HG03280 (cell line): ENCODE measurements around the gene WIPF2.

Experiments used
- ATAC-seq: cut with Tn5 transposase; IDR thresholded peaks from one replicate; pipeline ENCODE4 v1.9.1; 2021; ENCODE audit warnings: mild to moderate bottlenecking, moderate library complexity; ENCODE audit not compliant: unreplicated experiment

The WIPF2 gene

DNA sequence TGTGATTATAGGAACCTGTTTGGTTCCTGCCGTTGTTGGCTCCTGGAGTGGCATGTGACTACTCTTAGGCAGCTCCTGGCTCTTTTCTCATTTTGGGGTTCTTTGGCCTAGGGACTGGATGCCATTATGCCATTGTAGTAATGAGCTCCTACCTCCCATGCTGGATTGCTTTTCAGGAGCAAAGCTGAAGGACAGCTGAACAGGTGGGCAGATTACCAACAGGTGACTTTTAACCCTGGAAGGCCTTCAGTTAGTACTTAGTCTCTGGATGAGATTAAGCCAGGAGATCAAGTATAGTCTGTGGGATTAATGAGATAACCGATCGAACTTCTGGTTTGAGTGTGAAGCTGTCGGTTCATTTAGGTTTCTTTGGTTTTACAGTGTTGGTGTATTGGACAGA, 25.2 kb downstream of the WIPF2 start:
- ATAC-seq: no peak

DNA sequence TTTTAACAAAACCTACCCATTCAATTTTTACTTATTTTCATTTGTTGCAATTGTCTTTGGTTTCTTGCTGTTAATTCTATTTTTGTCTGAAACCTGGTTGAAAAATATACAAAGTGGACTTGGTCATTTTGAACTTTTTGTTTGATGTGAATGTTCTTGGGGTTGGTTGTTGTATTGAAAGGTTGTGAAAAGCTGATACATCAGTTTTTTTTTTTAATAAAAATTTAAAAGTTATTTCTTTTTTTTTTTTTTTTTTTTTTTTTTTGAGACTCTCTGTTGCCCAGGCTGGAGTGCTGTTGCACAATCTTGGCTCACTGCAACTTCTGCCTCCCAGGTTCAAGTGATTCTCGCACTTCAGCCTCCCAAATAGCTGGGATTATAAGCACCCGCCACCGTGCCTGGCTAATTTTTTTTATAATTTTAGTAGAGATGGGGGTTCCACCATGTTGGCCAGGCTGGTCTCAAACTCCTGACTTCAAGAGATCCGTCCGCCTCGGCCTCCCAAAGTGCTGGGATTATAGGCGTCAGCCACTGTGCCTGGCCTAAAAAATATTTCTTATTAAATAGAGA, 28.9 kb downstream of the WIPF2 start:
- ATAC-seq: no peak

DNA sequence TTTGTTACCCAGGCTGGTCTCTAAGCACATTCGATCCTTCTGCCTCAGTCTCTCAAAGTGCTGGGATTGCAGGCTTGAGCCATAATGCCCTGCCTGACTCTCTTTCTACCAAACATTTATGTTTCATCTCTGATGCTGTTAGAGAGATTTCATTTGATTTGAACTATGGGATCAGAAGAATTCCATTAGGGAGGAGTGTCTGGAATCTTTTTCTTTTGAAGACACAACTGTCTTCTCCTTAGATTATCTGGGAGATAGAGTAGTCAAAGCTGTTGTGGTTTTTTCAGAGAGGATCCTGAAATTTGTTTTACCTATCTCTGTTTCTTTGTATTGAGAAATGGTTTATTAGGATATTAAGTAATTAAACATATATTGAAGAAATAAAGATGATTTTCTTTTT, 29.4 kb downstream of the WIPF2 start:
- ATAC-seq: no peak

DNA sequence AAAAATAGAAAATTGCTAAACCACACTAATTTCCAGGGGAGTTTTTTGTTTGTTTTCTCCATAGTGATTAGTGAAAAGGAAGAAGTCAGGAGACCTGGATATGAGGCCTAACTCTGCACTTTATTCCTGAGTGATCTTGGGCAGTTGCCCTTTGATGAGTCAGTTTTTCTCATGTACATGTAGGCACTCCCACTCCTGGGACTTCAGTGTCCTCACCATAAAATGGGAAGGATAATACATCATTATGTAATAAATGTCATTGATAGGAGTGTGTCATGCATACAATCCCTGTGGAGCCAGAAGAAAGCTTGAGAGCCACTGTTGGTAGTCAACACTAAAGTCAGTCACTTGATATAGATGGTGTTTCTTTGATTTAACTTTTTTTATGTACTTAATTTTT, 32.5 kb downstream of the WIPF2 start:
- ATAC-seq: no peak

DNA sequence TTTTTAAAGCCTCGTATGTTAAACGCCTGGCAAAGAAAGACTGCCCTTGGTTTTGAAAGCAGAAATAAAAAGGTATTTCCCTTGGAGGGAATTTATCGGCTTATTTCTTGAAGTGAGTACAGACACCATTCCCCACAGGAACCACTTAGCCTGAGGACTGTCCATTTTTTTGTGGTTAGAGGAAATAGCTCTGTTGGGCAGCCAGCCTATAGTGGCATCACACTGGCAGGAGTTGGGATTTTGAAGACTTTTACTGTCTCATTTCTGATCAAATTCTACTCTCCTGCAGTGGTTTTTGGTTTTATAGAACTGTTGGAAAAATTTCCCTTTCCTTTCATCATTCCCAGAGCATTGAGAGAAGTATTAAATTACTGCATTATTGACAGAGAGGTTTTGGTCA, 34.5 kb downstream of the WIPF2 start:
- ATAC-seq: no peak

DNA sequence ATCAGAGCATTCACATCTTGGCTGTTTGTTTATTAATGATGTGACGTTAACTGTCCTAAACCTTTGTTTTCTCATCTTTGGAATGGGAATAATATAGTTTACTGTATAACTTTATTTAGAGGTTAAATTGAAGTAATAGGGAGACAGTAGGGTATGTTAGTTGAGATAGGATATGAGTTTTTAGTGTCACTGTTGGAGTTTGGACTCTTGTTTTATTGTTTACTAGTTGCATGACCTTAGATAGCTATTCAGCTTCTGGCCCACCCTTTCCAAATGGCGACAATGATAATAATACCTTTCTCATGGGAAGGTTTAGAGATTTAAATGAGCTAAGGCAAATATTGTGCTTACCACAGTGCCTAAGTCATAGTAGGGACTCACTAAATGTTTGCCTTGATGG, 40.4 kb downstream of the WIPF2 start:
- no peak for ATAC-seq

DNA sequence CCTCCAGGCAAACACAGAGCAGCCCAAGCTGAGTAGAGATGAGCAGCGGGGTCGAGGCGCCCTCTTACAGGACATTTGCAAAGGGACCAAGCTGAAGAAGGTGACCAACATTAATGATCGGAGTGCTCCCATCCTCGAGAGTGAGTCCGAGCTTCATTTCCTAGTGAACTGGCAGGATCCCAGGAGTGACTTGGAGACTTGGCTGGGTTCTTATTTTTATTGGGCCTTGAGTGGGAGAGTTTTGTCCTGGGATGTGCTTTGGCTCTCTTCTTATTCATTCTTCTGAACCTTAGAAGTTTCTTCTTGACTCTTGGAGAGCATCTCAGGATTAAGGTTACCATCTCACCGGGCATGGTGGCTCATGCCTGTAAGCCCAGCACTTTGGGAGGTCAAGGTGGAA, 41.4 kb downstream of the WIPF2 start:
- no peak for ATAC-seq

DNA sequence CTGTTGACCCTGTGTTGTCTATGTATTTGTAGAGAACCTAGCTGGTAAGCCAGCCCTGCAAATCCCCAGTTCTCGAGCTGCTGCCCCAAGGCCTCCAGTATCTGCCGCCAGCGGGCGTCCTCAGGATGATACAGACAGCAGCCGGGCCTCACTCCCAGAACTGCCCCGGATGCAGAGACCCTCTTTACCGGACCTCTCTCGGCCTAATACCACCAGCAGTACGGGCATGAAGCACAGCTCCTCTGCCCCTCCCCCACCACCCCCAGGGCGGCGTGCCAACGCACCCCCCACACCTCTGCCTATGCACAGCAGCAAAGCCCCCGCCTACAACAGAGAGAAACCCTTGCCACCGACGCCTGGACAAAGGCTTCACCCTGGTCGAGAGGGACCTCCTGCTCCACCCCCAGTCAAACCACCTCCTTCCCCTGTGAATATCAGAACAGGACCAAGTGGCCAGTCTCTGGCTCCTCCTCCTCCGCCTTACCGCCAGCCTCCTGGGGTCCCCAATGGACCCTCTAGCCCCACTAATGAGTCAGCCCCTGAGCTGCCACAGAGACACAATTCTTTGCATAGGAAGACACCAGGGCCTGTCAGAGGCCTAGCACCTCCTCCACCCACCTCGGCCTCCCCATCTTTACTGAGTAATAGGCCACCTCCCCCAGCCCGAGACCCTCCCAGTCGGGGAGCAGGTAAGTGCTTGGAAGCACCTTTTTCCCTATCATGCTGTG, 45.5 kb downstream of the WIPF2 start:
- no peak for ATAC-seq

DNA sequence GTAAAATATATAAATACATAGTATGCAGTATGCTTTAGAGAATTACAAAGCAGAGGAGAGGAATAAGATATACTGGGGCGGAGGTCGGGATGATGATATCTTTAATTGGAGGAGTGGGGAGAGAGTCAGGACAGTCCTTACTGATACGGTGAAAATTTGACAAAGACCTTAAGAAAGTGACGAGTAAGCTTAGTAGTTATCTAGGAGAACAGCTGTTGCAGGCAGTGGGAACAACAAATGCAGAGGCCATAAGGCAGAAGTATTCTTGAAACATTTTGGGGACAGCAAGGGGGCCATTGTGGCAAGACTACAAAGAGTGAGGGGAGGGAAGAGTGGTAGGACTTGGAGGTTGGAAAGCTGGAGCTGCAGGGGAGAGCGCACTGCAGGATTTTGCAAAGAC, 46.2 kb downstream of the WIPF2 start:
- ATAC-seq: no peak

DNA sequence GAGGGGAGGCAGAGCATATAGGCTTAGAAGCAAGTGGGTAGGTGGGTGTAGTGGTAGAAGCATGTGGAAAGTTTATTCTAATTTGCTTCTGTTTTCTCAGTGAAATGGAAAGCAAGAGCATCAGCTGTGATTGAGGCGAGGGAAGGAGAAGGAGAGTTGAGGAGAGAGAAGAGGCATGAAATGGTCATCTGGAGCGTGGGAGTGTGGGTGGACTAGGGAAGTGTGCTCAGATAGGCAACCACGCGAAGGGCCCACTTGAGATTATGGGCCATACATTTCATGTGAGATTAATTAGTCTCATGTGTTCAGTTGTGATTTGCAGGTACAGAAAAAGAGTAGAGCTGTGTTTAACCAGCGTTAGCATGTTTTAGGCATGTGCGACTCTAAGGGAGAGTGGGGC, 47.8 kb downstream of the WIPF2 start:
- no peak for ATAC-seq

DNA sequence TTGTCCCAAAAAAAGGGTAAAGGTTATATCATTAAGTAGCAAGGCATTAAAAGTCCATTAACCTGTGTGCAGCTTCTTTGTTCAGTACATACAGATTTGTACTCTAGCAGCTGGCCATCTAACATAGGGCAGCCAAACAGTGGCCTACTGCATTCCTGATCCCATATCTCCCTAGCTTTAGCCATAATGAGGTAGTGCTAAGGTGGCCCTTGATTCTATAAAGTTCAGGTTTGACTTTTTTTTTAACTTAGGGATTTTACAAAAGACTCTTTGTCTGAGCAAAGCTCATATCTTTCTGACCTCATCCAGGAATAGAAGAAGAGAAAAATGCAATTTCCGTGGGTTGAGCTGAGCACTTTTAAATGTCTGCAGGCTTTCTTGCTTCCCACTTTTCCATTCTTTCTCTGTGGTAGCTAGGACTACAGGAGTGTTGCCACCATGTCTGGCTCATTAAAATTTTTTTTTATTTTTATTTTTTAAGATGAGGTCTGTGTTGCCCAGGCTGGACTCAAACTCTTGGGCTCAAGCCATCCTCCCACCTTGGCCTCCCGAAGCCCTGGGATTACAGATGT, 49.1 kb downstream of the WIPF2 start:
- no peak for ATAC-seq

DNA sequence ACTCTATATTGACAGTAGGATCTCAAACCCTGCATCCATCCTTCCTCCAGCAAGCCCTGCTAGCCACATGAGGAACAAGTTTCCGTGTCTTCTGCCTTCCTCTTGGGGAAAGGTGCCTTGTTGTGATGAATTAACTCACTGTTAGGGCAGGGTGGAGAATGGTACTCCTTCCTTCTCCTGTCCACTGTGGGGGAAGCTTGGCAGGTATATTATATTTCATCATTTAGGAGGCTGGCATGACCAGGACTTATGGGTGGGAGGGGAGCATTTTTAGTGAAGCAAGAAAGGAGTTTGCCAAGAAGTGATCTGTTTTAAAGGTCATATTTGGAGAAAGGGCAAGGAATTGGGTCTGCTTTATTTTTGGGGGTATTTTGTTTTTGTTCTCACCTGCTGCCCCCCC, 59.3 kb downstream of the WIPF2 start:
- ATAC-seq: no peak

DNA sequence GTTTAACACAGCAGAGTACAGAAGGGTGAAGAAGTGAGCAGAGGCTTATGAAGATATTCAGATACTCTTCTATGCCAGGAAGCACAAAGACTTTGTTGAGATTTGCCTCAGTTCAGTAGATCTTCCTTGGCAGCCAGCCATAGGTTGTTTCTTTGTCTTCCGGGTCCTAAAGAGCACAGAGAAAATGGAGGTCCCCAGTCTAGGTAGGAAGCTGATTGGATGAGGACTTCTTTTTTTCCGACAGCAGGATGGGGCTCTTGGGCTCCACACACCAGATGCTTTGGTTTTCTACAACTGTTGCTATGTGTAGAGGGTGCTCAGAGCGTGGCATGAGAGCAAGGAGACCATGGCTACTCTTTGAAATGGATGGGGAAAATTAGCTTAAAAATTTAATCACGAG, 60.3 kb downstream of the WIPF2 start:
- no peak for ATAC-seq

DNA sequence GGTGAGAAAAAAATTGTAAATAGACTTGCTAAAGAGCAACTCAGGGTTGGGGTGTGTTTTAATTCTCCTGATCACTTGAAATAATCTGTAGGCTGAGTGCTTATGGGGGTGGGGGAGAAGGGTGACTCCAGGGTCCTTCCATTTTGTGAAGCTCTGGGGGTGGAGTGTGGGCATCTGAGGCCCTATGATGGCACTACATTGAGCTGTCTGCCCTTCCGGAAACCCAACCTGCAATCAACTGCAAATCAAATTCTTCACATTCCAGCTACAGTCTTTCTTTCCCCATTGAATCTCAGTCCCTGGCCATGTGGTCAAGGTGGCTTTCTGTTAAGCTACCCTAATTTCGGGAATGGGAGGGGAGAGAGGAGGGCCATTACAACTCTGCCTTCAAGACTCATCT, 62.6 kb downstream of the WIPF2 start:
- ATAC-seq: no peak

DNA sequence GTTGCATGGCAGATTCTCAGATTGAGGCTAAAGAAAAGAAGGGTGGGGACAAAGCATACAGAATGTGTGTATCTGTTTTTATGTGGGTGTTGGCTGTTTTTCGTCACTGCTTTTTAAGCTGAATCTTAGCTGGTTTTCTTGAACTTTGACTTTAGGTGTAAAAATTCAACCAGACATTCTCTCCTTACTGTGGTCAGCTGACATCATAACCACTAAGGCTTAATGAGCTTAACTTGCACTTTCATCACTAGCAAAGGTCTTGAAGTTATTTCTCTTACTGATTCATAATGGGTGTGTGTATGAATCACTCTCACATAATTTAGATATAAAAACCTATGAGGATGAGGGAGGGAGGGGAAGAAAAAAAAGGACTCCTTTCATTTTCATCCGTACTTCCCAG, 64.6 kb downstream of the WIPF2 start:
- no peak for ATAC-seq

DNA sequence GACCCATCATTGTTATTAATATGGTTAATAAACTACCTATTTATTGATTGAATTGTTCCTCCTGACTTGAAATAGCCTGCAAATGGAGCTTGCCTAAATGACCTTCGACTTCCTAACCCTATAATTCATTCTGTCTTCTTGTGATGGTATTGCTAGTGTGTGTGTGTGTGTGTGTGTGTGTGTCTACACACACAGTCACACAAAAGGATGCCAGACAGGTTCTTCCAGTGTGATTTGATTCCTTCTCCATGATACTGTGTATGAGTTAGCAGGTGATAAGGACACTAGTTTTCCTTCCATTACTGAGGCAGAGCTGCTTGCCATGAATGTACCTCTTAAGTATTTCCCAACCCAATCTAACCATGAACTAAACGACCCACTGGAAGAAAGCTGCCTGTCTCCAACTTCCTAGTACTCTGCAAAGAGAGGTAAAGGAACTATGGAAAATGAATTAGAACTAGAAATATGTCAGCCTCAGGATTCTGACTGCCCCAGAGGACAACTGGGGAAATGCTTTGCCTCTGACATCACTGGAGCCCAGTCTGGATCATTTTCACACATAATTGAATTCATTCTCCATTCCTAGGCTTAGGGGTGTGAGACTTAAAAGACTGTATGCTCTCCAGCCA, 65.1 kb downstream of the WIPF2 start:
- no peak for ATAC-seq

DNA sequence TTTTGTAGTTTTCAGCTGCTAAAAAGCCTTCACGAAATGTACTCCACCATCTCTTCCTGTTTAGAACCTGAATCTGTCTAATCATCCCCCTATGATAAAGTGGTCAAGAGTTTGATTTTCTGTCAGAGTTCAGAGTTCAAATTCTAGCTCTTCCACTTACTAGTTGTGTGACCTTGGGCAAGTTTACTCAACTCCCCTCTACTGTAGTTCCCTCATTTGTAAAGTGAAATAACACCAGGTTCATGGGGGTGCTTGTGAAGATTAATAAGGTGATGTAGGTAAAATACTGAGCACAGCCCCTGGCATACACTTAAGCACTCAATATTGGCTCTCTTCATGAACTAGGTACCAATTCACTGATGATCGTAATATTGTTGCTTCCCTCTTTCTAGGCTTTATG, 67.4 kb downstream of the WIPF2 start:
- ATAC-seq: no peak

DNA sequence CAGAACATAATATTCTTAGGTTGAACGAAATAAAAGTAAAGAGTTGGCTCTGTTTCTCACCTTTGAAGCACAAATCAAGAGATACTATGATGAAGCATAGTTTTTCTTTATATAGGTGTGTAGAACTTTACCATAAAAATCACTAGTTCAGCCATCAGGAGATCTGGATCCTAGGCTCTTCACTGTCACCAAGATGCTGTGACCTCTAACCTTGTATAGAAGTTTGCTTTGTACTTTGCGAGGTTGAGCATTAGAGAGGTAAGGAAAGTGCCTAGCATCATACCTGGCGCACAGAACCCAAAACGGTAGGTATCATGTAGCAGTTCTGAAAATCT, 68.0 kb downstream of the WIPF2 start:
- ATAC-seq: no peak

DNA sequence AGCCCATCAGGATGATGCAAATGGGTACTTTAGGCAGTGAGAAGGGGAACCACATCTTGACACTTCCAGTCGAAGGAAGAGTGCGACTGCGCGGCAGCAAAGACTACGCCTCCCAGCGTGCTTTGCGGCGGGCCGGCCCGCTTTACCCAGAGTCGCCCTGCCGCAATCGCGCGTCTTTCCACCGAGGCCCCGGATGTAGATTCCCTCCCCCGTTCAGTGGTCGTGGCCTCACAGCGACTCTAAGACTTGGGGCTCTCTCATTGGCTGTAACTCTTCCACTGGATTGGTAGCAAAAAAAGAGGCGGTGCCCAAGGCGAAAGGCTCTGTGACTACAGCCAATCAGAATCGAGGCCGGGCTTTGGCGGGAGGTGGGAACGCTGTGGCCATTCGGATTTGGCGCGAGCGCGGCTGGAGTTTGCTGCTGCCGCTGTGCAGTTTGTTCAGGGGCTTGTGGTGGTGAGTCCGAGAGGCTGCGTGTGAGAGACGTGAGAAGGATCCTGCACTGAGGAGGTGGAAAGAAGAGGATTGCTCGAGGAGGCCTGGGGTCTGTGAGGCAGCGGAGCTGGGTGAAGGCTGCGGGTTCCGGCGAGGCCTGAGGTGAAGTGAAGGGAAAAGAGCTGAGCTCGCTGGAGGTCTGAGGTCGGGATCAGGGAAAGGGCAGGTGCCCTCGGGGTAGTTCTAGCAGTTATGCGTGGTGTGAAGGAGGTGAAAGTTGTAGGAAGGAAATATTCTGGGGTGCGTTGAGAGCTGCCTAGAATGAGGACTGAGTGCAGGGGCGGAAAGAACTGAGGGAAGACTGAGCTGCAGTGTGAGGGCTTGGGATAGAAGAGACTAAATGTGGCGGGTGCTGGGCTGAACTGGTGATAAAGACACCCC, 68.6 kb downstream of the WIPF2 start, which contains the start of gene CDC6:
TSS of gene CDC6 (plus strand) at position 386 of the 876 bp plus-strand sequence. CDS start 1,542 bp downstream, outside the sequence.
- peak; percentile 92 for ATAC-seq

DNA sequence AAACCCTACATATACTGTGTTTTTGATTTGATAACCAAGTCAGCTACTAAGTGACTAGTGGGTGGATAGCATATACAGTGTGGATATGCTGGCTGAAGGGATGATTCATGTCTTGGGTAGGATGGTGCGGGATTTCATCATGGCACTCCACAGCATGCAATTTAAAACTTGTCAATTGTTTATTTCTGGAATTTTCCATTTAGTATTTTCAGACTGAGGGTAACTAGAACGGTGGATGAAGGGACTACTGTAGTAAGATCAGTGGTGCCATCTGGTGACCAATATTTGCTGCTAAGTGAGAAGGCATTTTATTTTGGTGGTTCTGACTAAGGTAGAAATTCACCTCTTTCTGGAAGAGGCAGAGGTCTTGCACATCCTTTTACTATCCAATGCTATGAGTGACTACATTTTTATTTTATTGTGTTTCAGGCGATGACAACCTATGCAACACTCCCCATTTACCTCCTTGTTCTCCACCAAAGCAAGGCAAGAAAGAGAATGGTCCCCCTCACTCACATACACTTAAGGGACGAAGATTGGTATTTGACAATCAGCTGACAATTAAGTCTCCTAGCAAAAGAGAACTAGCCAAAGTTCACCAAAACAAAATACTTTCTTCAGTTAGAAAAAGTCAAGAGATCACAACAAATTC, 71.7 kb downstream of the WIPF2 start:
- no peak for ATAC-seq

DNA sequence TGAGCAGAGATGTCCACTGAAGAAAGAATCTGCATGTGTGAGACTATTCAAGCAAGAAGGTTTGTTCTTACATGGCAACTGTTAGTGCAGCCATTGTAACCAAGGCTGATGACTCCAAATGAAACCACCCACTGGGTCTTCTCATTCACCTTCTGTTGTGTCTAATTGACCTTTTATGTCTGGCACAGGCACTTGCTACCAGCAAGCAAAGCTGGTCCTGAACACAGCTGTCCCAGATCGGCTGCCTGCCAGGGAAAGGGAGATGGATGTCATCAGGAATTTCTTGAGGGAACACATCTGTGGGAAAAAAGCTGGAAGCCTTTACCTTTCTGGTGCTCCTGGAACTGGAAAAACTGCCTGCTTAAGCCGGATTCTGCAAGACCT, 72.2 kb downstream of the WIPF2 start:
- no peak for ATAC-seq
